ENCODE data around the gene XRN2. TPM values are rescaled to one million over a fixed set of nuclear protein-coding genes. Genes with fewer than 3 reads are reported as not detected.

Gene XRN2
- total and polyA plus RNA-seq, 2 of the 13 experiments (the other 11 are each of a cell fraction or from before 2014, with no cell fraction given) = 90.3 to 171 TPM

GRCh38 chr20:21411725-21412124 lies 108.6 kb downstream of the XRN2 start:
- no peak overlapping the region for H3K4me2 ChIP-seq (ENCODE audit: low read depth, low read length)
- DNase-seq (ENCODE audit: low spot score) (no peak), FAIRE-seq (no peak), ATAC-seq (no peak)
- H3K9ac ChIP-seq (ENCODE audit: insufficient read depth, low read depth, low read length) = no peak overlapping the region
- in situ Hi-C loops (cut with HindIII; ENCODE audit: extremely low pct_ligation_motif_present, low pct_unique_long_range_greater_than_20kb) = no loop called here
- BruUV-seq (replicated peaks) = no TSS peak
- no peaks in the 10 kb centered on the region for H3K36me3 ChIP-seq (replicated peaks in 1 of 2; ENCODE audit: control insufficient read depth in 1 of 2, insufficient read depth in 2 of 2, low read length in 2 of 2)
- no peaks in the 10 kb centered on the region for H3K9me3 ChIP-seq (ENCODE audit: low read length)
- H3K79me2 ChIP-seq (ENCODE audit: insufficient read depth, low read length) = no peaks in the 10 kb centered on the region
- no peaks in the 10 kb centered on the region for H4K20me1 ChIP-seq (ENCODE audit: insufficient read depth, low read length)
- no peak overlapping the region for H3K27ac ChIP-seq (ENCODE audit: extremely low read length, insufficient read depth, low read length)
- H3K4me3 ChIP-seq (replicated peaks in 1 of 3; ENCODE audit: insufficient read depth in 1 of 3, low read depth in 2 of 3, low read length in 3 of 3) = no peak overlapping the region
- no peaks in the 10 kb centered on the region for H3K27me3 ChIP-seq (ENCODE audit: control insufficient read depth in 1 of 2, insufficient read depth in 2 of 2, low read length in 2 of 2)
- intact Hi-C loops (cut with micrococcal nuclease; ENCODE audit: unreplicated experiment) = no loop called here
- peaks cover 9% of the 10 kb centered on the region; the same call in 1 of the 2 replicates for H3K4me1 ChIP-seq (ENCODE audit: insufficient read depth, low read length)
- ChIA-PET CTCF (ENCODE audit: low intra/inter-chr PET ratio, low total read pairs) (no interaction called here), POLR2A (no interaction called here)
- no peak overlapping the region for H2AFZ ChIP-seq (ENCODE audit: low read length)
- TF ChIP-seq TCF7L2 (IDR thresholded peaks at IDR 0.05; ENCODE audit: low read depth, low read length) (no peak), ELF3 (CRISPR knock-in tag; IDR thresholded peaks at IDR 0.05) (no peak), RERE (CRISPR knock-in tag; IDR thresholded peaks at IDR 0.05; ENCODE audit: low read depth) (no peak), BORCS8-MEF2B (CRISPR knock-in tag; IDR thresholded peaks at IDR 0.05) (no peak), ZNF468 (CRISPR knock-in tag; IDR thresholded peaks at IDR 0.05) (no peak), ATRX (CRISPR knock-in tag; IDR thresholded peaks at IDR 0.05; ENCODE audit: borderline replicate concordance) (no peak), ZBTB40 (IDR thresholded peaks at IDR 0.05) (no peak), ZBTB40 (CRISPR knock-in tag; IDR thresholded peaks at IDR 0.05) (no peak), PPARG (CRISPR knock-in tag; conservative IDR thresholded peaks at IDR 0.05) (no peak), SMAD3 (CRISPR knock-in tag; IDR thresholded peaks at IDR 0.05) (no peak), ZNF782 (CRISPR knock-in tag; IDR thresholded peaks at IDR 0.05; ENCODE audit: borderline replicate concordance) (no peak)

All from HepG2 (cell line).